Umbilical cord (tissue), 2 donors: ENCODE results near the gene CERS5. TPM values are rescaled to one million over a fixed set of nuclear protein-coding genes. Genes with fewer than 3 reads are reported as not detected.
"Not testable (repeated sequence)": the region's sequence is repeated elsewhere in the genome, so short reads cannot be mapped to it uniquely, and the experiment has no call there.

Source experiments
- DNase-seq: peaks from one replicate; pipeline ENCODE4 v3.0.0-alpha.2; 2015; ENCODE audit warnings: low spot score
- total RNA-seq: library from RNA; depleted of rRNA; stranded (reverse); fragments of >200 nt; gene quantifications from one replicate; pipeline ENCODE4 v1.2.3, GENCODE V29; 2014; ENCODE audit warnings: low replicate concordance; ENCODE audit not compliant: insufficient read depth

CERS5 gene
- total RNA-seq, 1 donor from 2014 or later, result 169 TPM

- peak; percentile 36 for DNase-seq
Measured at GRCh38 chr12:50103767-50104321, 63.3 kb downstream of the CERS5 start, which contains the start of gene GPD1. TSS of gene GPD1 (plus strand) at chr12:50104008. CDS start at chr12:50104051, 43 bp downstream.

- no peak for DNase-seq
Measured at GRCh38 chr12:50103351-50103750, 63.8 kb downstream of the CERS5 start.

DNA sequence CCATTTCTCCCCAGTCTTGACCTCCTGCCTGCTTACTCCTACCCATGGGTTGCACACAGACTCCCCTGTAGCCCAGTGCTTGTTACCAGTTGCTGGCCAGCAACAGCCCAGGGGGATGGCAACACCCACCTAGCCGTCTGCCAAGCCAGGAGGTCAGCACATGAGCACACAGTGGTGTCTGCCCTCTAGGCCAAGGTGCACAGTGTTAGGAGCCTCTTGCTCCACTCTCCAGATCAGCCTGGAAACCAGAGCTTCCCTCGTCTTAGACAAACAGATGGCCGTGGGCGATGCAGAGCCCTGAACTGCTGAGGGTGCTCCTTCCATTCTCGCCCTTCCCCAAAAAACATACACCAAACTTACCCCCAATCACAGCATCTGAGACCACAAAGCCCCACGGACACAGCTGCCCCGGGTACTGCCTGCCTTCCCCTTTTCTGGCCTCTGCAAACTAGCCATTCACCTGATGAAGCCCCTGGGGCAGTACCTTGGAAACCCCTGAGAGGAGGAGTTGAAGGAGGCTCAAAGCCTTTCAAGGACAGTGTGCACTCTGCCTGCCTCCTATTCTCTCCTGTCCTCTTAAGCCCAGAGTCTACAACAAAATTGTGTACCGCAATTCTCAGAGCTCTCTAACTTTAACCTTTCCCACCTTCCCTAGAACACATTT lies 64.4 kb downstream of the CERS5 start:
- DNase-seq, result no peak

- DNase-seq, result no peak
Measured at GRCh38 chr12:50102131-50102531, 65.0 kb downstream of the CERS5 start.

DNA sequence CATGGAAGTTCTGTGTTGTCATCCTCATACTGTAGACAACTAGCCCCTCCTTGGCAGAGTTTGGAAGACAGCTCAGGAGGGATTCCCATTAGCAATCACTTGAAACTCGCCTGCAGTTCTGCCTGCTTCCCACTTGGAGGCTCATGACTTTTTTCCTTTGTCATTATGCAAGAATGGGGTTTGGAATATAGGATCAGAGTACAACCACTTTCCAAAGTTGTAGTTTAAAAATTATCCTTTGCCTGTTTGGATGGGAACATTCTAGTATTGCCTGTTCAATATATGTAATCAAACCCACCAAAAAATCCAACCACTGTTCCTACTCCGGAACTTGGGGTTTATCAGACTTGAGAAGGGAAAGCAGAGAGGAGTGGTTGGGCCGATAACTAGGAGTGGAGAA lies 65.5 kb downstream of the CERS5 start:
- DNase-seq, result peak; percentile 37

GRCh38 chr12:50100561-50100960 lies 66.6 kb downstream of the CERS5 start:
- no peak for DNase-seq

DNA sequence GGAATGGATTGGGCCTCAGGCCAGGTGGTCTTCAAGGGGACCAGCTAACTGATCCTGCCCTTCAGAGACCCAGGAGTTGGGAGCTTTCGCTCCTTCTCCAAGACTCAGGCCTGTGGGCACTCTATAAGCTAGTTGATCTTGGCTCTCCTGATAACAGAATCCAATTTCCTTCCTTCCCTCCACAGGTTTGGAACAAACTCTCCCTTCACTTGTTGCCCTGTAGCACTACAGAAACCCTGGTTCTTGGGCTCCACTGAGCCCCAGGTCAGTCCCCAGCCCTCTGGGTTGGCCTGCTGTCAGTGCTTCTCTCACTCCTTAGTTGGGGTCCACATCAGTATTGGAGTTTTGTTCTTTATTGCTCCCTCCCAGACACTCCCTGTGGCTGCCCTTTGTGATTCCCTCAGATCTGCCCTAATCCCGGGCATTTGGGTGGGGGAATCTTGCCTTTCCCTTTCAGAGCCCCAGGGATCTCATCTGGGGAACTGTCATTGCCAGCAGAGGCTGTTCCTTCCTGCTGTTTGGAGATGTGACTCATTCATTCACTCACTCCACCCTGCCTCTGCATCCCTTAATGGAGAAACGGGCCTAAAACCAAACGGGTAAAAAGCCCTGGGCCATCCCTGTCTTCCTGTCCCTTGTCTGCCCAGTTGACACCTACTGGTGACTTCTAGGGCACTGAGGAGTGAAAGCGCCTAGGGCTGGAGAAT lies 67.7 kb downstream of the CERS5 start:
- peak; percentile 54 for DNase-seq

DNA sequence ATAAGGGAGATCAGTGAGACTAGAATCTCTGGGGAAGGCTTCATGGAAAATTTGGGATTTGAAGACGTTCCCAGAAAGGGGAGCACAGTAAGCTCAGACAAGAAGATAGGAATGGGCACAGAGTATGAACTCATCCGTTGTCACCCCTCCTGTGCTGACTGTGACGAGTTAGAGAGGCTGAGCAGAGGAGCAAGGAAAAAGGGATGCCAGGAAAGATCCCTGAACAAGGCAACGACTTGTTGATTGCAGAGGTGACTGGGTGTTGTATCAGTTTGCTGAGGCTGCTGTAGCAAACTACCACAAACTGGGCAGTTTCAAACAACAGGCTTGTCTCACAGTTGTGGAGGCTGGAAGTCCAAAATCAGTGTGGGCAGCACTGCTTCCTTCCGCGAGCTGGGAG lies 69.2 kb downstream of the CERS5 start:
- DNase-seq, result no peak

DNA sequence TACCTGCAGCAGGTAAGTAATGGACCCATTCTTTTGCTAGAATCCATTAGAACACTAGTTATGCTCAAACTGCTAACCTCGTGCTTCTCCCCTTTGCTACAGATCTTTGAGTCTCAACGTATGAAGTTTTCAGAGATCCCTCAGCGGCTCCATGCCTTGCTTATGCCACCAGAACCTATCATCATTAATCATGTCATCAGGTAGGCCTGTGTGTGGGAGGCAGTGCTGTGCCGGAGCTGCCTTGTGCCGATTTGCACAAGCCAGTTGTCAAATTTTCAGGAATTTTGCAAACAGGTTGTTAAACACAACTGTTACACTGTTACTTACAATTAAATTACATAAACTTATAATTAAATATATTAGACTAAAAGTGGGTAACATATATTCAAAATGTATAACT lies 76.8 kb downstream of the CERS5 start:
- no peak for DNase-seq

GRCh38 chr12:50089730-50090129 lies 77.4 kb downstream of the CERS5 start:
- DNase-seq, result no peak

DNA sequence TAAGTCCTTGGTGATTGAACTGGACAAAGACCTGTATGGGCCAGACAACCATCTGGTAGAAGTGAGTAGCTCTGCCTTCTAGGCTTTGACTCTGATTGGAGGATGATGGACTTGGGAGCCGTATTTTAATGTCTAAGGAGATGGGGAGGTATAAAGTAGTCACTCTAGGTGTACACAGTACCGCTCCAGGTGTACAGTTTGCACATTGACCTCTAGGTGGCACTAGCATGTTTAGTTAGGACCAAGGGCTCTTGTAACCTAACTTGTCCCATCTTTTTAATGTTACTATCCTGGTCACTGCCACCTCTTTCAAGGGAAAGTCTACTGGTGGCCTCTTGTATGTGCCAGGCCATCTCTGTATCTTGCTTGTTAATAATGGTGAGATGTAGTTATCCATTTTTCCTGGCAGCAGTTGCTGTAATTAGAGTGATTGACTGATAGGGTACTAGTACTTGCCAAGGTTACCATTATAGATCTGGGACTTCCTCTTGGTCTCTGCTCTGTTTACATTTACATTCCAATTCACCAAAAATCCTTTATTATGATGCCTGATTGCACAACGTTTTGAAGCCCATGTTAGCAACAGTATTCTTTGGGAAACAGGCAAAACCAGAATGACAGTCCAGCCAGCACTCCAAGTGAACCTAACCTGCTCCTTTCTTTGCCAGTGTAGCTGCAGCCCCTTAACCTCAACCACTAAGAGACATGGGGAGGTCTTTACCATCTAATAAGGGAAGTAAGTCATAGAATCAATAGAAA lies 78.4 kb downstream of the CERS5 start:
- DNase-seq, result peak; percentile 39

GRCh38 chr12:50087995-50088394 lies 79.2 kb downstream of the CERS5 start:
- no peak for DNase-seq

DNA sequence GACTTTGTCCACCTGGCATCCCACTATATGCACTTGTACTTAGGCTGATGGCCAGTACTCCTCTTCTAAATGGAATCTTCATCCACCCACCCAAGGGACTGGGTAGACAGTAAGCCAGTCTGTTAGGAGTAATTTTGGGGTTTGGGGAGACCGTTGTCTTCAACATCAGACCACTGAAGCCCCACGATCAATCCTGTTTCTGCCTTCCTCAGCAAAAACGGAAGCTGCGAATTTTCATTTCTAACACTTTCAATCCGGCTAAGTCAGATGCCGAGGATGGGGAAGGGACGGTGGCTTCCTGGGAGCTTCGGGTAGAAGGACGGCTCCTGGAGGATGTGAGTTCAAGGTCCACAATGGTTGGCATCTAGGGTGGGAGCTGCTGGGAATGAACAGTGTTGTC lies 80.0 kb downstream of the CERS5 start:
- no peak for DNase-seq

- no peak for DNase-seq
Measured at GRCh38 chr12:50086148-50086547, 81.0 kb downstream of the CERS5 start.

- no peak for DNase-seq
Measured at GRCh38 chr12:50085615-50086072, 81.5 kb downstream of the CERS5 start.

- peak; percentile 96 for DNase-seq
Measured at GRCh38 chr12:50084775-50085614, 82.2 kb downstream of the CERS5 start, which contains the start of gene SMARCD1. TSS of gene SMARCD1 (plus strand) at chr12:50085342. CDS start at chr12:50085370, 28 bp downstream.

GRCh38 chr12:50084409-50084774 lies 82.8 kb downstream of the CERS5 start:
- not testable (repeated sequence) for DNase-seq

- no peak for DNase-seq
Measured at GRCh38 chr12:50083301-50083700, 83.9 kb downstream of the CERS5 start.

DNA sequence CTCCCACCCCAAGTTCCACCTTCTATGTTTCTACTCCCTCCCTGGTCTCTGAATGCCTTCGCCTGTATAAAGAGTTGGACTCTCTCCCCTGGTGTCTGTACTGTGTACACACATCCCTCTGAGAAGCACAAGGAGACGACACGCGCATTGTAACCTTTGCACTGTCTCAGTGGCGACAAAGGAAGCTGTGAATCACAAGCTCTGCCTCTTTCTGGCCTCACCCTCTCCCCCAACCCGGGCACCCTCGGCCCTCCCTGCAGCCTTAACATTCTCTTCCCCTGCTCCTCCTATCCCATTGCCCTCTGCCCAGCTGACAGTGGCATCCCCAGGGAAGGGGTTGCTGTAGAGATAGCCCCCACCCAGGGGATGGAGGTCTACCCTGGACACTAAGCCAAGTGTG lies 84.5 kb downstream of the CERS5 start:
- DNase-seq, result no peak

GRCh38 chr12:50081096-50081808 lies 85.9 kb downstream of the CERS5 start:
- DNase-seq, result no peak
